Measurements from ENCODE around the gene CPA5. TPM values are rescaled to one million over a fixed set of nuclear protein-coding genes. Genes with fewer than 3 reads are reported as not detected.
"Not testable (repeated sequence)": the region's sequence is repeated elsewhere in the genome, so short reads cannot be mapped to it uniquely, and the experiment has no call there.

Gene CPA5
- total RNA-seq, 5 donors from 2014 or later (not counting 1 experiment from before 2014, with no cell fraction given): 1.2 to 9.4 (median 4.5) TPM; not detected in 1

- Mint-ChIP-seq H3K4me1 (peaks cover 0 to 4% (median 0%) of the 10 kb centered on the region in 3 donors), H3K4me3 (no peak overlapping the region), H3K9me3 (no peaks in the 10 kb centered on the region), H3K36me3 (no peaks in the 10 kb centered on the region), H3K27ac (no peak overlapping the region), H3K27me3 (peaks cover 0 to 10% of the 10 kb centered on the region in 2 donors)
- no peak overlapping the region for H3K4me3 ChIP-seq (ENCODE audit: control insufficient read depth in 1 of 2, extremely low read depth in 1 of 2, low read length in 1 of 2)
- no peaks in the 10 kb centered on the region for H3K4me1 ChIP-seq (ENCODE audit: control insufficient read depth in 1 of 2, extremely low read depth in 1 of 2, insufficient read depth in 2 of 2, low read length in 2 of 2)
- CTCF ChIA-PET: no interaction called here
- no peak for DNase-seq
- WGBS (ENCODE audit: insufficient coverage): 86% methylated on average over 15 of the region's 21 CpGs
- no peak overlapping the region for H3K27ac ChIP-seq (ENCODE audit: low read length)
- POLR2A ChIA-PET: no interaction called here
- no peaks in the 10 kb centered on the region for H3K9me3 ChIP-seq
- ATAC-seq (replicated peaks in 1 of 4): no peak
- H3K27me3 ChIP-seq (replicated peaks in 1 of 2; ENCODE audit: control insufficient read depth in 2 of 2, extremely low read depth in 1 of 2, insufficient read depth in 2 of 2, low read length in 1 of 2): peaks cover 0 to 15% of the 10 kb centered on the region in 2 experiments
- no peaks in the 10 kb centered on the region for H3K36me3 ChIP-seq (ENCODE audit: control insufficient read depth in 2 of 2, extremely low read depth in 1 of 2, insufficient read depth in 1 of 2, low read length in 1 of 2)
Measured at GRCh38 chr7:130305433-130306042, 39.1 kb upstream of the CPA5 start.

- DNase-seq (no peak), ATAC-seq (replicated peaks in 1 of 4) (no peak)
- Mint-ChIP-seq H3K27ac (no peak overlapping the region), H3K4me1 (no peaks in the 10 kb centered on the region), H3K9me3 (no peaks in the 10 kb centered on the region), H3K27me3 (no peaks in the 10 kb centered on the region), H3K4me3 (no peak overlapping the region), H3K36me3 (no peaks in the 10 kb centered on the region)
- no peak overlapping the region for H3K27ac ChIP-seq (ENCODE audit: low read length)
- H3K36me3 ChIP-seq (ENCODE audit: control insufficient read depth in 2 of 2, extremely low read depth in 1 of 2, insufficient read depth in 1 of 2, low read length in 1 of 2): no peaks in the 10 kb centered on the region
- ChIA-PET POLR2A (no interaction called here), CTCF (no interaction called here)
- WGBS (ENCODE audit: insufficient coverage): no CpG with 5 or more reads among the region's 6 CpGs
- peaks cover 0 to 12% of the 10 kb centered on the region in 2 experiments for H3K27me3 ChIP-seq (replicated peaks in 1 of 2; ENCODE audit: control insufficient read depth in 2 of 2, extremely low read depth in 1 of 2, insufficient read depth in 2 of 2, low read length in 1 of 2)
- H3K4me3 ChIP-seq (ENCODE audit: control insufficient read depth in 1 of 2, extremely low read depth in 1 of 2, low read length in 1 of 2): no peak overlapping the region
- H3K4me1 ChIP-seq (ENCODE audit: control insufficient read depth in 1 of 2, extremely low read depth in 1 of 2, insufficient read depth in 2 of 2, low read length in 2 of 2): no peaks in the 10 kb centered on the region
- no peaks in the 10 kb centered on the region for H3K9me3 ChIP-seq
Measured at GRCh38 chr7:130309986-130310385, 34.6 kb upstream of the CPA5 start.

- DNase-seq (no peak), ATAC-seq (replicated peaks in 1 of 4) (no peak)
- Mint-ChIP-seq H3K27ac (no peak overlapping the region), H3K4me3 (no peak overlapping the region), H3K36me3 (no peaks in the 10 kb centered on the region), H3K9me3 (no peaks in the 10 kb centered on the region), H3K4me1 (no peaks in the 10 kb centered on the region), H3K27me3 (no peaks in the 10 kb centered on the region)
- POLR2A ChIA-PET: interaction anchor here in 1 of 2 donors (0.6 kb wide), 1 partner anchor 30 kb away, joined by 4 read pairs; the partner anchor contains the start of gene CPA5
- Histone ChIP-seq H3K4me1 (ENCODE audit: control insufficient read depth in 1 of 2, extremely low read depth in 1 of 2, insufficient read depth in 2 of 2, low read length in 2 of 2) (no peaks in the 10 kb centered on the region), H3K4me3 (ENCODE audit: control insufficient read depth in 1 of 2, extremely low read depth in 1 of 2, low read length in 1 of 2) (no peak overlapping the region), H3K27ac (ENCODE audit: low read length) (no peak overlapping the region), H3K36me3 (ENCODE audit: control insufficient read depth in 2 of 2, extremely low read depth in 1 of 2, insufficient read depth in 1 of 2, low read length in 1 of 2) (no peaks in the 10 kb centered on the region), H3K9me3 (no peaks in the 10 kb centered on the region), H3K27me3 (replicated peaks in 1 of 2; ENCODE audit: control insufficient read depth in 2 of 2, extremely low read depth in 1 of 2, insufficient read depth in 2 of 2, low read length in 1 of 2) (peaks cover 0 to 6% of the 10 kb centered on the region in 2 experiments)
- CTCF ChIA-PET: no interaction called here
- WGBS (ENCODE audit: insufficient coverage): 95% methylated on average over 6 of the region's 6 CpGs
Measured at GRCh38 chr7:130314305-130314704, 30.3 kb upstream of the CPA5 start.

GRCh38 chr7:130319541-130319940 is 25.1 kb upstream of the CPA5 start:
- no peak overlapping the region for H3K27ac ChIP-seq (ENCODE audit: low read length)
- H3K4me1 Mint-ChIP-seq: no peaks in the 10 kb centered on the region

GRCh38 chr7:130321542-130322229 is 22.9 kb upstream of the CPA5 start:
- H3K36me3 Mint-ChIP-seq; H3K27me3 Mint-ChIP-seq; H3K4me3 ChIP-seq (ENCODE audit: control insufficient read depth in 1 of 2, extremely low read depth in 1 of 2, low read length in 1 of 2); H3K9me3 ChIP-seq; H3K27me3 ChIP-seq (replicated peaks in 1 of 2; ENCODE audit: control insufficient read depth in 2 of 2, extremely low read depth in 1 of 2, insufficient read depth in 2 of 2, low read length in 1 of 2); H3K36me3 ChIP-seq (ENCODE audit: control insufficient read depth in 2 of 2, extremely low read depth in 1 of 2, insufficient read depth in 1 of 2, low read length in 1 of 2); ATAC-seq (replicated peaks in 1 of 4); H3K4me3 Mint-ChIP-seq; CTCF ChIA-PET; H3K27ac ChIP-seq (ENCODE audit: low read length); H3K27ac Mint-ChIP-seq; H3K9me3 Mint-ChIP-seq; H3K4me1 ChIP-seq (ENCODE audit: control insufficient read depth in 1 of 2, extremely low read depth in 1 of 2, insufficient read depth in 2 of 2, low read length in 2 of 2); DNase-seq; H3K4me1 Mint-ChIP-seq: not testable (repeated sequence)
- POLR2A ChIA-PET: interaction anchor here in 1 of 2 donors (0.6 kb wide), 2 partner anchors 19 to 1296 kb away, joined by 3 to 11 read pairs; no protein-coding TSS in a partner anchor
- no CpG with 5 or more reads among the region's 3 CpGs for WGBS (ENCODE audit: insufficient coverage)

More at GRCh38 chr7:130319541-130319940, 25.1 kb upstream of the CPA5 start:
- Mint-ChIP-seq H3K4me3 (no peak overlapping the region), H3K9me3 (no peaks in the 10 kb centered on the region), H3K36me3 (no peaks in the 10 kb centered on the region), H3K27me3 (no peaks in the 10 kb centered on the region), H3K27ac (no peak overlapping the region)
- 100% methylated on average over 1 of the region's 1 CpG for WGBS (ENCODE audit: insufficient coverage)
- H3K36me3 ChIP-seq (ENCODE audit: control insufficient read depth in 2 of 2, extremely low read depth in 1 of 2, insufficient read depth in 1 of 2, low read length in 1 of 2): no peaks in the 10 kb centered on the region
- no peak overlapping the region for H3K4me3 ChIP-seq (ENCODE audit: control insufficient read depth in 1 of 2, extremely low read depth in 1 of 2, low read length in 1 of 2)
- H3K4me1 ChIP-seq (ENCODE audit: control insufficient read depth in 1 of 2, extremely low read depth in 1 of 2, insufficient read depth in 2 of 2, low read length in 2 of 2): no peaks in the 10 kb centered on the region
- no peaks in the 10 kb centered on the region for H3K27me3 ChIP-seq (replicated peaks in 1 of 2; ENCODE audit: control insufficient read depth in 2 of 2, extremely low read depth in 1 of 2, insufficient read depth in 2 of 2, low read length in 1 of 2)
- CTCF ChIA-PET: no interaction called here
- POLR2A ChIA-PET: no interaction called here
- no peak for DNase-seq
- no peaks in the 10 kb centered on the region for H3K9me3 ChIP-seq
- no peak for ATAC-seq (replicated peaks in 1 of 4)

- H3K9me3 Mint-ChIP-seq: no peaks in the 10 kb centered on the region
- ChIA-PET CTCF (no interaction called here), POLR2A (no interaction called here)
- H3K4me3 Mint-ChIP-seq: no peak overlapping the region
- no peaks in the 10 kb centered on the region for H3K36me3 Mint-ChIP-seq
- 92% methylated on average over 6 of the region's 7 CpGs for WGBS (ENCODE audit: insufficient coverage)
- Histone ChIP-seq H3K36me3 (ENCODE audit: control insufficient read depth in 2 of 2, extremely low read depth in 1 of 2, insufficient read depth in 1 of 2, low read length in 1 of 2) (no peaks in the 10 kb centered on the region), H3K4me1 (ENCODE audit: control insufficient read depth in 1 of 2, extremely low read depth in 1 of 2, insufficient read depth in 2 of 2, low read length in 2 of 2) (no peaks in the 10 kb centered on the region), H3K27ac (ENCODE audit: low read length) (no peak overlapping the region), H3K27me3 (replicated peaks in 1 of 2; ENCODE audit: control insufficient read depth in 2 of 2, extremely low read depth in 1 of 2, insufficient read depth in 2 of 2, low read length in 1 of 2) (no peaks in the 10 kb centered on the region), H3K4me3 (ENCODE audit: control insufficient read depth in 1 of 2, extremely low read depth in 1 of 2, low read length in 1 of 2) (no peak overlapping the region), H3K9me3 (no peaks in the 10 kb centered on the region)
- H3K27ac Mint-ChIP-seq: no peak overlapping the region
- ATAC-seq (replicated peaks in 1 of 4) (no peak), DNase-seq (no peak)
- no peaks in the 10 kb centered on the region for H3K27me3 Mint-ChIP-seq
- no peaks in the 10 kb centered on the region for H3K4me1 Mint-ChIP-seq
Measured at GRCh38 chr7:130322615-130323014, 22.0 kb upstream of the CPA5 start.

Measured in T-cell (primary cell).